Common myeloid progenitor, CD34-positive (primary cell): ENCODE measurements around the gene AXIN1.

ENCODE experiments used
- CTCF ChIA-PET: fragments of 350-600 bp; sonication (Branson Sonifier 250); formaldehyde crosslinking; loops from one replicate; lab custom pipeline; 2021; ENCODE audit warnings: antibody characterized with exemption; lab: Charles Lee
- POLR2A ChIA-PET: fragments of 350-600 bp; sonication (Branson Sonifier 250); formaldehyde crosslinking; loops from one replicate; lab custom pipeline; 2021; ENCODE audit warnings: antibody characterized with exemption; lab: Charles Lee
- DNase-seq, 3 donors: peaks; one replicate each; pipeline versions ENCODE4 v3.0.0 to v3.0.0-alpha.2; 2013
- H3K27ac ChIP-seq, 2 experiments: 1 replicate in 1 of 2; 2 replicates in 1 of 2; pipeline ENCODE4 v1.7.0; 2013; ENCODE audit warnings: inconsistent platforms in 2 of 2, low read length in 2 of 2, mild to moderate bottlenecking in 2 of 2, low read depth in 1 of 2, moderate library complexity in 1 of 2; ENCODE audit not compliant: severe bottlenecking in 2 of 2, insufficient read depth in 1 of 2, poor library complexity in 1 of 2
- H3K27me3 ChIP-seq, 5 experiments: replicated peaks in 2 of 5; 1 replicate in 3 of 5; 2 replicates in 2 of 5; pipeline versions ENCODE4 v1.6.1 to v1.7.0; 2013; ENCODE audit warnings: low read length in 4 of 5, mild to moderate bottlenecking in 2 of 5, moderate library complexity in 2 of 5, inconsistent platforms in 1 of 5; ENCODE audit not compliant: insufficient read depth in 5 of 5, control insufficient read depth in 4 of 5
- H3K36me3 ChIP-seq, 4 experiments: 1 replicate in 2 of 4; 2 replicates in 2 of 4; pipeline versions ENCODE4 v1.6.1 to v1.7.0; 2013; ENCODE audit warnings: low read length in 3 of 4, control low read depth in 1 of 4, mild to moderate bottlenecking in 1 of 4; ENCODE audit not compliant: control insufficient read depth in 4 of 4, insufficient read depth in 4 of 4
- H3K4me1 ChIP-seq, 4 experiments: 1 replicate in 3 of 4; 2 replicates in 1 of 4; pipeline versions ENCODE4 v1.6.1 to v1.7.1; 2013; ENCODE audit warnings: low read length in 3 of 4, mild to moderate bottlenecking in 3 of 4, control low read depth in 1 of 4, inconsistent platforms in 1 of 4, moderate library complexity in 1 of 4; ENCODE audit not compliant: control insufficient read depth in 4 of 4, insufficient read depth in 4 of 4; ENCODE audit errors: control extremely low read depth in 1 of 4
- H3K4me3 ChIP-seq, 7 experiments: 1 replicate in 4 of 7; 2 replicates in 3 of 7; pipeline versions ENCODE4 v1.5.1 to v1.7.0; 2013; ENCODE audit warnings: mild to moderate bottlenecking in 7 of 7, low read length in 6 of 7, moderate library complexity in 6 of 7, inconsistent platforms in 2 of 7, low read depth in 2 of 7, control low read depth in 1 of 7; ENCODE audit not compliant: insufficient read depth in 4 of 7, control insufficient read depth in 1 of 7; ENCODE audit errors: extremely low read depth in 1 of 7
- H3K9me3 ChIP-seq, 5 experiments: 1 replicate in 4 of 5; 2 replicates in 1 of 5; pipeline versions ENCODE4 v1.6.1 to v1.7.1; 2013; ENCODE audit warnings: low read length in 4 of 5, mild to moderate bottlenecking in 2 of 5, inconsistent platforms in 1 of 5, low read depth in 1 of 5, moderate library complexity in 1 of 5; ENCODE audit not compliant: control insufficient read depth in 4 of 5, insufficient read depth in 2 of 5; ENCODE audit errors: control extremely low read depth in 1 of 5
- WGBS: methylation state at CpG from one replicate; pipeline ENCODE4 v1.1.5; 2013; ENCODE audit not compliant: insufficient coverage; 5-methylcytosine and 5-hydroxymethylcytosine counted together

AXIN1 gene

GRCh38 chr16:301235-301634 lies 51.3 kb downstream of the AXIN1 start:
- WGBS = 100% methylated on average over 1 of the region's 6 CpGs
- Histone ChIP-seq H3K4me3 (no peak overlapping the region), H3K36me3 (peaks cover 9 to 47% (median 40%) of the 10 kb centered on the region in 4 experiments), H3K27me3 (no peaks in the 10 kb centered on the region), H3K9me3 (no peaks in the 10 kb centered on the region), H3K4me1 (peaks cover 0 to 2% (median 0%) of the 10 kb centered on the region in 4 experiments), H3K27ac (no peak overlapping the region)
- no peak for DNase-seq
- POLR2A ChIA-PET = no interaction called here
- CTCF ChIA-PET = interaction anchor here (1.5 kb wide), 1 partner anchor 61 kb away, joined by 5 read pairs; no protein-coding TSS in a partner anchor

GRCh38 chr16:297832-298231 lies 54.7 kb downstream of the AXIN1 start:
- no peak for DNase-seq
- H3K9me3 ChIP-seq = no peaks in the 10 kb centered on the region
- ChIA-PET CTCF (no interaction called here), POLR2A (no interaction called here)
- H3K4me3 ChIP-seq = no peak overlapping the region
- WGBS = 98% methylated on average over 20 of the region's 32 CpGs
- no peak overlapping the region for H3K27ac ChIP-seq
- H3K4me1 ChIP-seq = peaks cover 0 to 4% (median 0%) of the 10 kb centered on the region in 4 experiments
- H3K27me3 ChIP-seq = no peaks in the 10 kb centered on the region
- H3K36me3 ChIP-seq = peaks cover 9 to 46% (median 33%) of the 10 kb centered on the region in 4 experiments

- Histone ChIP-seq H3K4me3 (no peak overlapping the region), H3K9me3 (no peaks in the 10 kb centered on the region), H3K27me3 (no peaks in the 10 kb centered on the region), H3K36me3 (peaks cover 9 to 47% (median 34%) of the 10 kb centered on the region in 4 experiments), H3K27ac (no peak overlapping the region), H3K4me1 (peaks cover 0 to 4% (median 0%) of the 10 kb centered on the region in 4 experiments)
- POLR2A ChIA-PET = no interaction called here
- CTCF ChIA-PET = interaction anchor here (0.9 kb wide), 1 partner anchor 10 kb away, joined by 3 read pairs; no protein-coding TSS in a partner anchor
- no peak for DNase-seq
- 97% methylated on average over 24 of the region's 37 CpGs for WGBS
These were observed 55.6 kb downstream of the AXIN1 start for GRCh38 chr16:296806-297510.

- H3K9me3 ChIP-seq = no peaks in the 10 kb centered on the region
- no peak overlapping the region for H3K27ac ChIP-seq
- H3K4me1 ChIP-seq = peaks cover 0 to 4% (median 0%) of the 10 kb centered on the region in 4 experiments
- no peak overlapping the region for H3K4me3 ChIP-seq
- peaks cover 9 to 53% (median 37%) of the 10 kb centered on the region in 4 experiments for H3K36me3 ChIP-seq
- ChIA-PET CTCF (interaction anchor here (0.9 kb wide), 1 partner anchor 11 kb away, joined by 3 read pairs; no protein-coding TSS in a partner anchor), POLR2A (interaction anchor here (0.5 kb wide), 1 partner anchor 54 kb away, joined by 3 read pairs; no protein-coding TSS in a partner anchor)
- DNase-seq = no peak
- H3K27me3 ChIP-seq = no peaks in the 10 kb centered on the region
- WGBS = 100% methylated on average over 5 of the region's 14 CpGs
These were observed 56.2 kb downstream of the AXIN1 start for GRCh38 chr16:296276-296675.

GRCh38 chr16:293043-293775 lies 59.3 kb downstream of the AXIN1 start:
- ChIA-PET POLR2A (interaction anchor here (0.6 kb wide), 1 partner anchor 127 kb away, joined by 6 read pairs; no protein-coding TSS in a partner anchor), CTCF (interaction anchor here (0.9 to 1.2 kb wide), 2 partner anchors 9 to 58 kb away, joined by 3 to 4 read pairs; no protein-coding TSS in a partner anchor)
- Histone ChIP-seq H3K4me1 (peaks cover 0 to 4% (median 0%) of the 10 kb centered on the region in 4 experiments), H3K27ac (no peak overlapping the region), H3K9me3 (no peaks in the 10 kb centered on the region), H3K36me3 (peaks cover 12 to 77% (median 56%) of the 10 kb centered on the region in 4 experiments), H3K27me3 (no peaks in the 10 kb centered on the region), H3K4me3 (no peak overlapping the region)
- 93% methylated on average over 13 of the region's 32 CpGs for WGBS
- no peak for DNase-seq

- POLR2A ChIA-PET = no interaction called here
- CTCF ChIA-PET = no interaction called here
- peaks cover 6 to 77% (median 57%) of the 10 kb centered on the region in 4 experiments for H3K36me3 ChIP-seq
- H3K27me3 ChIP-seq = no peaks in the 10 kb centered on the region
- H3K27ac ChIP-seq = no peak overlapping the region
- no peaks in the 10 kb centered on the region for H3K9me3 ChIP-seq
- H3K4me1 ChIP-seq = peaks cover 0 to 4% (median 0%) of the 10 kb centered on the region in 4 experiments
- WGBS = 94% methylated on average over 16 of the region's 17 CpGs
- H3K4me3 ChIP-seq = no peak overlapping the region
- DNase-seq = no peak
These were observed 61.0 kb downstream of the AXIN1 start for GRCh38 chr16:291539-291938.
